A549 treated with Hydrocortisone at 1 μM for 4 hours (cell line): ENCODE results near the gene KCNIP4. TPM values are rescaled to one million over a fixed set of nuclear protein-coding genes. Genes with fewer than 3 reads are reported as not detected.

Source experiments
- total RNA-seq: library from RNA; stranded (reverse); fragments of 200-300 nt; extraction: Qiagen RNA extraction; gene quantifications from 5 replicates; pipeline ENCODE4 v1.2.3, GENCODE V29; 2022

Gene KCNIP4
- not detected in 5 replicates for total RNA-seq

DNA sequence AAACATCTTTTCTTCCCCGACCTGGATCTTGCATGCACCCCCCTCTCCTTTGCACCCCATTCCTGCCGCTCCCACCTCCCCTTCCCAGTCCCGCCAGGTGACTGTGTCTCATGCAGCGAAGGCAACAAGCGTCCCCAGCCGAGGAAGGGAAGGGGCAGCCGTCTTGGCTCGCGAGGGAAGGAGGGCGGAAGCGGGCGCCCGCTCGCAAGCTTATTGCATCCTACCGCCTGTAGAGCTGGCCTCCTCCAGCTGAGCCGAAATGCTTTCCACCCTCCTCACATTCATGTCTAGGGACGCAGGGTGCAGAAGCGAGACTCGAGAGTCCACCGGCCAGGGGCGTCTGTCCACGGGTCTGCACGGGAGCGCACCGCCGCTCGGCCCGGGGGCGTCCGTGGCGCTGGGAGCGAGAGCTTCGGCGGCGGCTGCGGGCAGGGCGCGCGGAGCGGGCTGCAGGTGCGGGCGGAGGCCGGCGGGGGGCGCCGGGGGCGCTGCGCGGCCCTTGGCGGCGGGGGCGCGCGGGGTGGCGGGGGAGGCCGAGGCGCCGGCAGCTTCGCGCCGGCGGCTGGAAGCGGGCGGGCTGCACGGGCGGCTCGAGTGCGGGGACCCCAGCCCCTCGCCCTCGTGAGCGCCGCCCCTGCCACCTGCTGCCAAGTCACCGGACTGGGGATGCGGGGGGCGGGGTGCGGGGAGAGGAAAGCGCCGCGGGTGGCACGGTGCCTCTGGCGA lies at the start of gene KCNIP4:
Gene KCNIP4, minus strand, starts transcription at position 426 of the 726 bp plus-strand sequence.

DNA sequence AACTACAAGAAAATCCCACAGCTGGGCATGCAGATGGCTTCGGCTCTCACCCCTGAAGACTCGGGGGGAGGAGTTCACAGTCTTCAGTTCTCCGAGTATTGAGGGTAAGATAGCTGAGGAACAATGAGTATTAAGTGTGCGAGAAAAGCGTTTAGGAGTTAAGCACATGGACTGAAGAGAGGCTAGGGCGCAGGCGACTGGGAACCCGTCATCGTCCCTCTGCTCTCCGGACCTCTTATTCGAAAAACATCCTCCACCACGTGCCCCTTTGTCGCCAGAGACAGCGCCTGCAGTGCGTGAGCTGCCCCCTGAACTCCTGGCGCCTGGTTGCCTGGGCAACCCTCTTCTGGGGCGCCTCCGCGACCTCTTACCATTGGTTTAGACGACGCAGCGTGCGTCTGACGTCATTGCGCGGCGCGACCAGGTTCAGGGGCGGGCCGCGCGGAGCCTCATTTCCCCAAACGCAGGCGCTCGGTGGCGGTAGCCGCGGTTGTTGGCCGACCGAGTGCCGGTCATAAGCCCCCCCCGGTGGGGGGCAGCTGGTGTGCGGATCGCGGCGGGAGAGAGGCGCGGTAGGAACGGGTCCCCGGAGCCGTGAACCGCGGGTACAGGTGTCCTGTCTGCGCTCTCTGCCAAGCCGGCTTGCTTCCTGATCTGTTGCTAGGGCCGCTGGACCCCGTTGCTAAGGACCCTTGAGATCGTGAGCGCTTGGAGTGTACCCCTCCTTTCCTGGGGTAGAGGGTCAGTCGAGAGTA lies 1248.4 kb downstream of the KCNIP4 start, which contains the start of gene PACRGL:
Gene PACRGL, plus strand, starts transcription at position 452 of the 755 bp plus-strand sequence. CDS start 4,024 bp downstream, outside the sequence.

